Measurements from ENCODE around the gene AMFR. TPM values are rescaled to one million over a fixed set of nuclear protein-coding genes. Genes with fewer than 3 reads are reported as not detected.
A peak's percentile ranks its signal among the peaks of the same experiment; 100 is the strongest.

Gene AMFR
- total RNA-seq, 3 donors from 2014 or later (not counting 1 experiment from before 2014, with no cell fraction given): 58.4 to 87.1 (median 71.7) TPM

- H3K27me3 Mint-ChIP-seq (ENCODE audit: low read depth in 2 of 2): no peaks in the 10 kb centered on the region
- H3K9me3 Mint-ChIP-seq: no peaks in the 10 kb centered on the region
- Histone ChIP-seq H3K9me3 (ENCODE audit: control insufficient read depth, insufficient read depth, low read length) (no peaks in the 10 kb centered on the region), H3K27ac (ENCODE audit: low read length) (no peak overlapping the region), H3K4me3 (ENCODE audit: low read length) (no peak overlapping the region), H3K36me3 (ENCODE audit: control insufficient read depth, insufficient read depth, low read length) (no peaks in the 10 kb centered on the region), H3K4me1 (ENCODE audit: control insufficient read depth, insufficient read depth, low read length) (peaks cover 13% of the 10 kb centered on the region), H3K27me3 (ENCODE audit: control insufficient read depth, insufficient read depth, low read length) (no peaks in the 10 kb centered on the region)
- no peaks in the 10 kb centered on the region for H3K36me3 Mint-ChIP-seq
- 82% methylated on average over 14 of the region's 14 CpGs for WGBS (ENCODE audit: insufficient coverage)
- H3K27ac Mint-ChIP-seq: peak overlapping the region; percentile 75 to 91
- DNase-seq: no peak
- peak overlapping the region; percentile 91 for H3K4me3 Mint-ChIP-seq
- peaks cover 10 to 13% of the 10 kb centered on the region in 2 donors for H3K4me1 Mint-ChIP-seq
- ATAC-seq: no peak
- intact Hi-C loops (cut with micrococcal nuclease): no loop called here
- no peak for TF ChIP-seq CTCF (IDR thresholded peaks at IDR 0.05)
These were observed 69.5 kb downstream of the AMFR start for GRCh38 chr16:56355786-56356275.

DNA sequence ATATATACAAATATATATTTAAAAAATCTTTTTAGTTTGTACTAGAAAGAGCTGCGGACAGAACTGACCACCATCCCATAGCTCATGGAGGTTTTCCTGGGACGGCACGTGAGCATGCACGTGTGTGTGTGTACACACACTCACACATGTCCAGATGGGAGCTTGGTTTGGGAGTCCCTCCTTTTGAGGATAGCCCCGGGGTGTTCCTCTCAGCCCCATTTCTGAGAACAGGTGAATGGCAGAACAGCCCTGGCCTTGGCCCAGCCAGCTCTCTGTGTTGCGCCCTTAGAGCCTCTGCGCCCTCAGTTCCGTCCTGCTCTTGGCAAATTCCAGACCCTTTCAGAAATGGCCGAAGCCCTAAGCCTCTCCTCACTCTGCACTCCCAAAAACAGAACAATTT lies 70.1 kb downstream of the AMFR start:
- peak overlapping the region; percentile 21 for H3K4me3 Mint-ChIP-seq
- H3K27me3 ChIP-seq (ENCODE audit: control insufficient read depth, insufficient read depth, low read length): no peaks in the 10 kb centered on the region
- ATAC-seq: no peak
- no peaks in the 10 kb centered on the region for H3K36me3 ChIP-seq (ENCODE audit: control insufficient read depth, insufficient read depth, low read length)
- H3K27me3 Mint-ChIP-seq (ENCODE audit: low read depth in 2 of 2): no peaks in the 10 kb centered on the region
- H3K27ac ChIP-seq (ENCODE audit: low read length): no peak overlapping the region
- H3K9me3 Mint-ChIP-seq: no peaks in the 10 kb centered on the region
- H3K4me3 ChIP-seq (ENCODE audit: low read length): no peak overlapping the region
- no peaks in the 10 kb centered on the region for H3K36me3 Mint-ChIP-seq
- no peak for TF ChIP-seq CTCF (IDR thresholded peaks at IDR 0.05)
- H3K9me3 ChIP-seq (ENCODE audit: control insufficient read depth, insufficient read depth, low read length): no peaks in the 10 kb centered on the region
- peaks cover 13% of the 10 kb centered on the region for H3K4me1 ChIP-seq (ENCODE audit: control insufficient read depth, insufficient read depth, low read length)
- H3K27ac Mint-ChIP-seq: no peak overlapping the region
- WGBS (ENCODE audit: insufficient coverage): 93% methylated on average over 8 of the region's 9 CpGs
- peaks cover 10 to 13% of the 10 kb centered on the region in 2 donors for H3K4me1 Mint-ChIP-seq
- no peak for DNase-seq
- intact Hi-C loops (cut with micrococcal nuclease): no loop called here

DNA sequence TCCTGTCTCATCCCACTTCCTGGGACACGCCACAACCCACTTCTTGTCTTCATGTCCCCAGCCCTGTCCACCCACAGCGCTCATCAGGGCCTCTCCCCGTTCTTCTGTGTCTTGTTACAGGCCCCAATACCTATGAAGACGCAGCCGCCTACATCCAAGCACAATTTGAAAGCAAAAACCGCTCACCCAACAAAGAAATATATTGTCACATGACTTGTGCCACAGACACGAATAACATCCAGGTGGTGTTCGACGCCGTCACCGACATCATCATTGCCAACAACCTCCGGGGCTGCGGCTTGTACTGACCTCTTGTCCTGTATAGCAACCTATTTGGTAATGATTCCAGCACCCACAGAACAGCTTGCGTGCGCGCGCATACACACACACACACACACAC lies 70.6 kb downstream of the AMFR start:
- H3K4me1 ChIP-seq (ENCODE audit: control insufficient read depth, insufficient read depth, low read length): peaks cover 13% of the 10 kb centered on the region
- H3K9me3 ChIP-seq (ENCODE audit: control insufficient read depth, insufficient read depth, low read length): no peaks in the 10 kb centered on the region
- 95% methylated on average over 13 of the region's 17 CpGs for WGBS (ENCODE audit: insufficient coverage)
- H3K36me3 ChIP-seq (ENCODE audit: control insufficient read depth, insufficient read depth, low read length): no peaks in the 10 kb centered on the region
- intact Hi-C loops (cut with micrococcal nuclease): no loop called here
- H3K4me3 ChIP-seq (ENCODE audit: low read length): no peak overlapping the region
- no peak for DNase-seq
- Mint-ChIP-seq H3K4me3 (peak overlapping the region; percentile 21), H3K27me3 (ENCODE audit: low read depth in 2 of 2) (no peaks in the 10 kb centered on the region), H3K9me3 (no peaks in the 10 kb centered on the region), H3K27ac (no peak overlapping the region), H3K4me1 (peaks cover 10 to 13% of the 10 kb centered on the region in 2 donors), H3K36me3 (no peaks in the 10 kb centered on the region)
- H3K27me3 ChIP-seq (ENCODE audit: control insufficient read depth, insufficient read depth, low read length): no peaks in the 10 kb centered on the region
- TF ChIP-seq CTCF (IDR thresholded peaks at IDR 0.05): no peak
- no peak overlapping the region for H3K27ac ChIP-seq (ENCODE audit: low read length)
- no peak for ATAC-seq

DNA sequence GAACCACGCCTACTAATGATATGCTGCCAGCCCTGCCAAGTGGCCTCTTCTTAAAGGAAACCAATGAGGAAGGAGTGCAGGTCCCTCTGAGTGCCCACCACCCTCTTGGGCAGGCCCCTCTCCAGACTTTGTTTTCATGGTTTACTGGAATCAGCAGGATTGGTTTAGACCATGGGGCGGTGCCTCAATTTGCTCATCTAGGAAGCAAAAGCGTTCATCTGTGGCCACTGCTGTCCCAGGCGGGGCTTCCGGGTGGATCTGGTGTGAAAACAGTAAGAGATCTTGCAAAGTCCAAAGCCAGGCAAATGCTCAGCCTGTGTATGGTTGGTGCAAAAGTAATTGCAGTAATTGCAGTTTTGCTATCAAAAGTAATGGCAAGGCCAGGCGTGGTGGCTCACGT lies 71.3 kb downstream of the AMFR start:
- DNase-seq: no peak
- no peaks in the 10 kb centered on the region for H3K9me3 ChIP-seq (ENCODE audit: control insufficient read depth, insufficient read depth, low read length)
- ATAC-seq: no peak
- no peak overlapping the region for H3K27ac ChIP-seq (ENCODE audit: low read length)
- Mint-ChIP-seq H3K4me1 (peaks cover 10 to 13% of the 10 kb centered on the region in 2 donors), H3K4me3 (no peak overlapping the region), H3K9me3 (no peaks in the 10 kb centered on the region), H3K27ac (no peak overlapping the region), H3K27me3 (ENCODE audit: low read depth in 2 of 2) (no peaks in the 10 kb centered on the region), H3K36me3 (no peaks in the 10 kb centered on the region)
- H3K36me3 ChIP-seq (ENCODE audit: control insufficient read depth, insufficient read depth, low read length): no peaks in the 10 kb centered on the region
- no peak overlapping the region for H3K4me3 ChIP-seq (ENCODE audit: low read length)
- WGBS (ENCODE audit: insufficient coverage): 94% methylated on average over 7 of the region's 7 CpGs
- peaks cover 13% of the 10 kb centered on the region for H3K4me1 ChIP-seq (ENCODE audit: control insufficient read depth, insufficient read depth, low read length)
- H3K27me3 ChIP-seq (ENCODE audit: control insufficient read depth, insufficient read depth, low read length): no peaks in the 10 kb centered on the region
- intact Hi-C loops (cut with micrococcal nuclease): no loop called here
- TF ChIP-seq CTCF (IDR thresholded peaks at IDR 0.05): no peak
